Esophagus muscularis mucosa (tissue), 3 donors: Measurements from ENCODE around the gene TMEM108.

Experiments used
- POLR2A ChIP-seq: fragments of 450-650 bp; IDR thresholded peaks from one replicate; pipeline ENCODE4 v1.6.1; 2017; ENCODE audit warnings: antibody characterized with exemption, moderate library complexity, mild to moderate bottlenecking, low read depth
- TF ChIP-seq, protein P1 (sequence below), 3 experiments: fragments of 200-600 bp in 2 of 3; fragments of 450-650 bp in 1 of 3; sonication (generic) in 2 of 3; IDR thresholded peaks; one replicate each; pipeline ENCODE4 v1.5.1; 2017 to 2019; ENCODE audit warnings: antibody characterized with exemption in 3 of 3, mild to moderate bottlenecking in 2 of 3, moderate library complexity in 1 of 3

DNA sequence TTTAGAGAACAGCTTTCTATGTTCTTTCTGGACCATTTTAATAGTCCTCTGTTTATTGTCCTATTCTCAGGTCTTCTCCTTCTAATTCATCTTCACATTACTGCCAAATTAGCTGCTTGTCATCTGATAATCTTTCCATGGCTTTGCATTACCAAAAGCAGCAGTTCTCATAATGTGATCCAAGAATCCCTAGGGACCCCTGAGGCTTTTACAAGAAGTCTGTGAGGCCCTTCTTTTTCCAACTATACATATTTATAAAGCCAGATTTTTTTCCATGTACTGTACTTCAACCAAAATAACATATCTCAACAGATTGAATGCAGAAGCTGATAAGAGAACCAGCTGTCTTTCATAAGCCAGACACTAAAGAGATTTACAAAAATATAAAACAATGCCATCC, 199.2 kb downstream of the TMEM108 start:
- TF ChIP-seq, protein P1, sequence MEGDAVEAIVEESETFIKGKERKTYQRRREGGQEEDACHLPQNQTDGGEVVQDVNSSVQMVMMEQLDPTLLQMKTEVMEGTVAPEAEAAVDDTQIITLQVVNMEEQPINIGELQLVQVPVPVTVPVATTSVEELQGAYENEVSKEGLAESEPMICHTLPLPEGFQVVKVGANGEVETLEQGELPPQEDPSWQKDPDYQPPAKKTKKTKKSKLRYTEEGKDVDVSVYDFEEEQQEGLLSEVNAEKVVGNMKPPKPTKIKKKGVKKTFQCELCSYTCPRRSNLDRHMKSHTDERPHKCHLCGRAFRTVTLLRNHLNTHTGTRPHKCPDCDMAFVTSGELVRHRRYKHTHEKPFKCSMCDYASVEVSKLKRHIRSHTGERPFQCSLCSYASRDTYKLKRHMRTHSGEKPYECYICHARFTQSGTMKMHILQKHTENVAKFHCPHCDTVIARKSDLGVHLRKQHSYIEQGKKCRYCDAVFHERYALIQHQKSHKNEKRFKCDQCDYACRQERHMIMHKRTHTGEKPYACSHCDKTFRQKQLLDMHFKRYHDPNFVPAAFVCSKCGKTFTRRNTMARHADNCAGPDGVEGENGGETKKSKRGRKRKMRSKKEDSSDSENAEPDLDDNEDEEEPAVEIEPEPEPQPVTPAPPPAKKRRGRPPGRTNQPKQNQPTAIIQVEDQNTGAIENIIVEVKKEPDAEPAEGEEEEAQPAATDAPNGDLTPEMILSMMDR (IDR thresholded peaks at IDR 0.05) = no peak
- TF ChIP-seq POLR2A = no peak
